Measurements from ENCODE around the gene KDM7A. TPM values are rescaled to one million over a fixed set of nuclear protein-coding genes. Genes with fewer than 3 reads are reported as not detected.
A peak's percentile ranks its signal among the peaks of the same experiment; 100 is the strongest.
"Not testable (repeated sequence)": the region's sequence is repeated elsewhere in the genome, so short reads cannot be mapped to it uniquely, and the experiment has no call there.

The KDM7A gene
- 4.2 TPM for total RNA-seq

- DNase-seq (ENCODE audit: low spot score) (peak; percentile 93), ATAC-seq (peak; percentile 82)
Observed at GRCh38 chr7:140176811-140177702, at the start of gene KDM7A. KDM7A (minus strand) TSS chr7:140176983; CDS start chr7:140176937, 46 bp downstream.

- no peak for DNase-seq (ENCODE audit: low spot score)
- no peak for ATAC-seq
Observed at GRCh38 chr7:140225562-140226249, 48.9 kb upstream of the KDM7A start.

GRCh38 chr7:140223515-140224221 is 46.9 kb upstream of the KDM7A start:
- ATAC-seq = no peak
- no peak for DNase-seq (ENCODE audit: low spot score)

GRCh38 chr7:140222814-140223213 is 46.0 kb upstream of the KDM7A start:
- DNase-seq (ENCODE audit: low spot score) (no peak), ATAC-seq (no peak)

GRCh38 chr7:140219672-140220524 is 43.1 kb upstream of the KDM7A start:
- DNase-seq (ENCODE audit: low spot score) = no peak
- ATAC-seq = no peak

- no peak for DNase-seq (ENCODE audit: low spot score)
Observed at GRCh38 chr7:140218656-140219055, 41.9 kb upstream of the KDM7A start.

GRCh38 chr7:140217750-140218501 is 41.1 kb upstream of the KDM7A start:
- ATAC-seq = no peak
- DNase-seq (ENCODE audit: low spot score) = no peak

More at GRCh38 chr7:140218656-140219055, 41.9 kb upstream of the KDM7A start:
- no peak for ATAC-seq

GRCh38 chr7:140215281-140215680 is 38.5 kb upstream of the KDM7A start:
- no peak for DNase-seq (ENCODE audit: low spot score)

GRCh38 chr7:140214075-140214684 is 37.4 kb upstream of the KDM7A start:
- no peak for DNase-seq (ENCODE audit: low spot score)
- no peak for ATAC-seq

More at GRCh38 chr7:140215281-140215680, 38.5 kb upstream of the KDM7A start:
- ATAC-seq = no peak

GRCh38 chr7:140213684-140214074 is 36.9 kb upstream of the KDM7A start:
- DNase-seq (ENCODE audit: low spot score) (no peak), ATAC-seq (no peak)

GRCh38 chr7:140212100-140212881 is 35.5 kb upstream of the KDM7A start:
- DNase-seq (ENCODE audit: low spot score) (no peak), ATAC-seq (no peak)

GRCh38 chr7:140211698-140212097 is 34.9 kb upstream of the KDM7A start:
- ATAC-seq = no peak
- DNase-seq (ENCODE audit: low spot score) = no peak

GRCh38 chr7:140209866-140210609 is 33.3 kb upstream of the KDM7A start:
- DNase-seq (ENCODE audit: low spot score) (no peak), ATAC-seq (peak; percentile 48)

- no peak for ATAC-seq
- DNase-seq (ENCODE audit: low spot score) = no peak
Observed at GRCh38 chr7:140206616-140207389, 30.0 kb upstream of the KDM7A start.

- DNase-seq (ENCODE audit: low spot score) (no peak), ATAC-seq (no peak)
Observed at GRCh38 chr7:140205600-140205999, 28.8 kb upstream of the KDM7A start.

GRCh38 chr7:140203556-140203955 is 26.8 kb upstream of the KDM7A start:
- no peak for DNase-seq (ENCODE audit: low spot score)
- ATAC-seq = no peak

GRCh38 chr7:140202942-140203341 is 26.2 kb upstream of the KDM7A start:
- not testable (repeated sequence) for ATAC-seq; DNase-seq (ENCODE audit: low spot score)

All from left lobe of liver (tissue), 2 donors.